ENCODE measurements around the gene FPR3.
A peak's percentile ranks its signal among the peaks of the same experiment; 100 is the strongest.

Gene FPR3

DNA sequence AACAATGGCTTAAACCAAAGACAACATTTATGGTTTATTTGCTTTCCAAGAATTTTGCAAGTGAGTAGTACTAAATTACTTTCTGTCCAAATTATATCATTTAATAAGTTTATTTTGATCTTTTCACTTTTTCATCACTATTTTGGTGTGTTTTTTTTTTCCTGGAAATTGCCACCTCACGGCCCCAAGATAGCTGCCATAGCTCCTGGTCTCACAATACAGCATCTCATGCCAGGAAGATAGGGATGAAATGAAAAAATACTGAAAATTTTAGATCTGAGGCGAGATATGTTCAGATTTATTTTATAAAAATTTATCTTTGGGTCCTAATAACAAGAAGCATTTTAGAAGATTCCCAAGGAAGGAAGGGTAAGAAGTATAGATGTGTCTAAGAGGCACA lies 6.9 kb upstream of the FPR3 start:
- ChIA-PET CTCF (no interaction called here), POLR2A (no interaction called here)
- Histone ChIP-seq H3K4me1 (ENCODE audit: control extremely low read depth in 1 of 4, control insufficient read depth in 4 of 4, insufficient read depth in 4 of 4, low read length in 3 of 4) (peaks cover 0 to 1% (median 0%) of the 10 kb centered on the region in 4 experiments), H3K4me3 (ENCODE audit: control insufficient read depth in 1 of 7, extremely low read depth in 1 of 7, insufficient read depth in 4 of 7, low read depth in 2 of 7, low read length in 6 of 7) (no peak overlapping the region), H3K9me3 (ENCODE audit: control extremely low read depth in 1 of 5, control insufficient read depth in 4 of 5, insufficient read depth in 2 of 5, low read depth in 1 of 5, low read length in 4 of 5) (peaks cover 0 to 2% (median 0%) of the 10 kb centered on the region in 5 experiments), H3K36me3 (ENCODE audit: control insufficient read depth in 4 of 4, insufficient read depth in 4 of 4, low read length in 3 of 4) (no peaks in the 10 kb centered on the region), H3K27me3 (replicated peaks in 2 of 5; ENCODE audit: control insufficient read depth in 4 of 5, insufficient read depth in 5 of 5, low read length in 4 of 5) (peaks cover 0 to 1% (median 0%) of the 10 kb centered on the region in 5 experiments), H3K27ac (ENCODE audit: insufficient read depth in 1 of 2, low read depth in 1 of 2, low read length in 2 of 2, poor library complexity in 1 of 2, severe bottlenecking in 2 of 2) (no peak overlapping the region)
- WGBS (ENCODE audit: insufficient coverage) = no CpG with 5 or more reads among the region's 2 CpGs
- no peak for DNase-seq

DNA sequence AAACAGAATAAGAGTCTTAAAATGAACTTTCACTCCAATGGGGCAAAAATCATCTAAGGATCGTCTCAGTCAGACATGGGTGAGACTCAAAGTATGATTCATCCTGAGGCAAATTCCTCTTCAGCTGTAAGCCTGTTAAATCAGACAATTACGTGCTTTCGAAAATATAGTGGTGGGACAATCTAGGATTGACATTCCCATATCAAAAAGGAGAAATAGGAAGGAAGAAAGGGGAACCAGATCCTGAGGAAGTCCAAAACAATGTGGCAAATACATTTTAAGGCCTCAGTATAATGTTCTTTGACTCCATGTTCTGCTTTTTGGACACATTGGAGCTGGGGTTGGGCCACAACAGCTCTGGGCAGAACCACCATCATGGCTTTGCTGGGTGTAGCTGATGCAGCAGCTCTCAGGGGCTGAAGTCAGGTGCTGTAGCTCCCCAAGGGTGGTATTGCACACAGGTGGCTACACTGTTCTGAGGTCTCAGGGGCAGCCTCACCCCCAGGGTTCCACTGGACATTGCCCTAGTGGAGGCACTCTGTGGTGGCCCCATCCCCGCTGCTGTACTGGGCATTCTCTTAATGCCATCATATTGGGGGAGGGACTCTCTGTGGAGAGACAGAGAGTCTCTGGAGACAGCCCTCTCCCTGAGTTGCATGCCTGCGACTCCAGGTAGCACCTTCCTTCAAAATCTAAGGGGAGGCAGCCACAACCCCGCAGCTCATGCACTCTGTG lies 5.7 kb upstream of the FPR3 start:
- Histone ChIP-seq H3K4me3 (ENCODE audit: control insufficient read depth in 1 of 7, extremely low read depth in 1 of 7, insufficient read depth in 4 of 7, low read depth in 2 of 7, low read length in 6 of 7) (no peak overlapping the region), H3K36me3 (ENCODE audit: control insufficient read depth in 4 of 4, insufficient read depth in 4 of 4, low read length in 3 of 4) (no peaks in the 10 kb centered on the region), H3K9me3 (ENCODE audit: control extremely low read depth in 1 of 5, control insufficient read depth in 4 of 5, insufficient read depth in 2 of 5, low read depth in 1 of 5, low read length in 4 of 5) (peaks cover 0 to 2% (median 0%) of the 10 kb centered on the region in 5 experiments), H3K4me1 (ENCODE audit: control extremely low read depth in 1 of 4, control insufficient read depth in 4 of 4, insufficient read depth in 4 of 4, low read length in 3 of 4) (no peaks in the 10 kb centered on the region), H3K27ac (ENCODE audit: insufficient read depth in 1 of 2, low read depth in 1 of 2, low read length in 2 of 2, poor library complexity in 1 of 2, severe bottlenecking in 2 of 2) (no peak overlapping the region), H3K27me3 (replicated peaks in 2 of 5; ENCODE audit: control insufficient read depth in 4 of 5, insufficient read depth in 5 of 5, low read length in 4 of 5) (no peaks in the 10 kb centered on the region)
- 93% methylated on average over 6 of the region's 6 CpGs for WGBS (ENCODE audit: insufficient coverage)
- CTCF ChIA-PET = interaction anchor here (0.6 kb wide), 1 partner anchor 36 kb away, joined by 3 read pairs; no protein-coding TSS in a partner anchor
- DNase-seq = no peak
- POLR2A ChIA-PET = no interaction called here

- POLR2A ChIA-PET = no interaction called here
- no peaks in the 10 kb centered on the region for H3K4me1 ChIP-seq (ENCODE audit: control extremely low read depth in 1 of 4, control insufficient read depth in 4 of 4, insufficient read depth in 4 of 4, low read length in 3 of 4)
- CTCF ChIA-PET = no interaction called here
- H3K27me3 ChIP-seq (replicated peaks in 2 of 5; ENCODE audit: control insufficient read depth in 4 of 5, insufficient read depth in 5 of 5, low read length in 4 of 5) = peaks cover 0 to 5% (median 0%) of the 10 kb centered on the region in 5 experiments
- no peaks in the 10 kb centered on the region for H3K36me3 ChIP-seq (ENCODE audit: control insufficient read depth in 4 of 4, insufficient read depth in 4 of 4, low read length in 3 of 4)
- 88% methylated on average over 2 of the region's 2 CpGs for WGBS (ENCODE audit: insufficient coverage)
- H3K27ac ChIP-seq (ENCODE audit: insufficient read depth in 1 of 2, low read depth in 1 of 2, low read length in 2 of 2, poor library complexity in 1 of 2, severe bottlenecking in 2 of 2) = no peak overlapping the region
- DNase-seq = no peak
- peaks cover 0 to 2% (median 0%) of the 10 kb centered on the region in 5 experiments for H3K9me3 ChIP-seq (ENCODE audit: control extremely low read depth in 1 of 5, control insufficient read depth in 4 of 5, insufficient read depth in 2 of 5, low read depth in 1 of 5, low read length in 4 of 5)
- H3K4me3 ChIP-seq (ENCODE audit: control insufficient read depth in 1 of 7, extremely low read depth in 1 of 7, insufficient read depth in 4 of 7, low read depth in 2 of 7, low read length in 6 of 7) = no peak overlapping the region
Measured at GRCh38 chr19:51792932-51793331, 2.0 kb upstream of the FPR3 start.

- H3K27me3 ChIP-seq (replicated peaks in 2 of 5; ENCODE audit: control insufficient read depth in 4 of 5, insufficient read depth in 5 of 5, low read length in 4 of 5) = peaks cover 0 to 5% (median 0%) of the 10 kb centered on the region in 5 experiments
- ChIA-PET CTCF (no interaction called here), POLR2A (no interaction called here)
- no peak overlapping the region for H3K27ac ChIP-seq (ENCODE audit: insufficient read depth in 1 of 2, low read depth in 1 of 2, low read length in 2 of 2, poor library complexity in 1 of 2, severe bottlenecking in 2 of 2)
- DNase-seq = no peak
- H3K4me1 ChIP-seq (ENCODE audit: control extremely low read depth in 1 of 4, control insufficient read depth in 4 of 4, insufficient read depth in 4 of 4, low read length in 3 of 4) = peaks cover 0 to 1% (median 0%) of the 10 kb centered on the region in 4 experiments
- 100% methylated on average over 2 of the region's 2 CpGs for WGBS (ENCODE audit: insufficient coverage)
- H3K9me3 ChIP-seq (ENCODE audit: control extremely low read depth in 1 of 5, control insufficient read depth in 4 of 5, insufficient read depth in 2 of 5, low read depth in 1 of 5, low read length in 4 of 5) = peaks cover 0 to 5% (median 0%) of the 10 kb centered on the region in 5 experiments
- H3K36me3 ChIP-seq (ENCODE audit: control insufficient read depth in 4 of 4, insufficient read depth in 4 of 4, low read length in 3 of 4) = no peaks in the 10 kb centered on the region
- no peak overlapping the region for H3K4me3 ChIP-seq (ENCODE audit: control insufficient read depth in 1 of 7, extremely low read depth in 1 of 7, insufficient read depth in 4 of 7, low read depth in 2 of 7, low read length in 6 of 7)
Measured at GRCh38 chr19:51793994-51794393, 963 bp upstream of the FPR3 start.

DNA sequence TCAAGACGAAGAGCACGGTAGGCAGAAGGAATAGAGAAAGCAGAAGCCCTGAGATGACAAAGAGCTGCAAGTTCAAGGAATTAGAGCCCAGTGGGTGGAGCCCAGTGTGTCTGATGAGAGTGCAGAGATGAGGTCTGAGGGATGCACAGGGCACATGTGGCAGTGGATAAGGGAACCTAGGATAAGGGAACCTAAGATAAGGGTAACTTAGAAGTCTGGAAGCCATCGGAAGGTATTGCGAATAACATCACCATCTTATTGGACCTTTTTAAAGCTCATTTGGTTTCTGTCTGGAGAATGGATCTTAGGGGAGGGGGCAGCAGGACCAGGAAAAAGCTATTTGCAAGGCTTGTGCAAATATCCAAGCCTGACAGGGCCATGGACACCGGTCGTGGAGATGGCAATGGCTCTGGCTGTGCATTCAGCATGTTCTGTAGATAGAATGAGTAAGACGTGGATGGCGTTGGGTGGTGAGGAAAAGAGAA lies 1.3 kb downstream of the FPR3 start:
- Histone ChIP-seq H3K4me3 (ENCODE audit: control insufficient read depth in 1 of 7, extremely low read depth in 1 of 7, insufficient read depth in 4 of 7, low read depth in 2 of 7, low read length in 6 of 7) (no peak overlapping the region), H3K27ac (ENCODE audit: insufficient read depth in 1 of 2, low read depth in 1 of 2, low read length in 2 of 2, poor library complexity in 1 of 2, severe bottlenecking in 2 of 2) (peak overlapping the region in 1 of 2 experiments; percentile 56), H3K27me3 (replicated peaks in 2 of 5; ENCODE audit: control insufficient read depth in 4 of 5, insufficient read depth in 5 of 5, low read length in 4 of 5) (peaks cover 0 to 5% (median 0%) of the 10 kb centered on the region in 5 experiments), H3K36me3 (ENCODE audit: control insufficient read depth in 4 of 4, insufficient read depth in 4 of 4, low read length in 3 of 4) (no peaks in the 10 kb centered on the region), H3K9me3 (ENCODE audit: control extremely low read depth in 1 of 5, control insufficient read depth in 4 of 5, insufficient read depth in 2 of 5, low read depth in 1 of 5, low read length in 4 of 5) (peaks cover 0 to 7% (median 0%) of the 10 kb centered on the region in 5 experiments), H3K4me1 (ENCODE audit: control extremely low read depth in 1 of 4, control insufficient read depth in 4 of 4, insufficient read depth in 4 of 4, low read length in 3 of 4) (peaks cover 0 to 9% (median under 1%) of the 10 kb centered on the region in 4 experiments)
- CTCF ChIA-PET = interaction anchor here (0.5 to 1.7 kb wide), 2 partner anchors 18 to 1633 kb away, joined by 4 to 5 read pairs; no protein-coding TSS in a partner anchor
- POLR2A ChIA-PET = no interaction called here
- peak in 2 of 3 donors; percentile 33 to 61 for DNase-seq
- WGBS (ENCODE audit: insufficient coverage) = 85% methylated on average over 6 of the region's 8 CpGs

DNA sequence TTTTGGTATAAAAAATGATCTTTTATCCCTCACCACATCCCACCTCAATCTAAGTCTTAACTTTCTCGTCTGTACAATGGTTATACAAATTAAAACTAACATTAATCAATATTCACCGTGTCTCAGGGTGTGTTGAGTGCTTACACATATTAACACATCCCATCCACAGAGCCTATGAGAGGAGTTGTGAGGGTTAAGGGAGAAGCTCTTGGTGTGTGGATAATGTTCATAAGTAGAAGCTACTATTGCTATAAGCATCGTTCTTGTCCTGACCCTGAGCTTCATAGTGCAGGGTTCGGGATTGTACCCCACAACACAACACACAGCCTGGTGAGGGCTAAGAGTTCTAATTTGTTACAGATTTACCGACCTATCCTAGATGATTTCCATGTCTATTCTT lies 2.5 kb downstream of the FPR3 start:
- no peak for DNase-seq
- Histone ChIP-seq H3K4me1 (ENCODE audit: control extremely low read depth in 1 of 4, control insufficient read depth in 4 of 4, insufficient read depth in 4 of 4, low read length in 3 of 4) (peaks cover 0 to 9% (median under 1%) of the 10 kb centered on the region in 4 experiments), H3K27me3 (replicated peaks in 2 of 5; ENCODE audit: control insufficient read depth in 4 of 5, insufficient read depth in 5 of 5, low read length in 4 of 5) (peaks cover 0 to 5% (median 0%) of the 10 kb centered on the region in 5 experiments), H3K4me3 (ENCODE audit: control insufficient read depth in 1 of 7, extremely low read depth in 1 of 7, insufficient read depth in 4 of 7, low read depth in 2 of 7, low read length in 6 of 7) (no peak overlapping the region), H3K27ac (ENCODE audit: insufficient read depth in 1 of 2, low read depth in 1 of 2, low read length in 2 of 2, poor library complexity in 1 of 2, severe bottlenecking in 2 of 2) (no peak overlapping the region), H3K36me3 (ENCODE audit: control insufficient read depth in 4 of 4, insufficient read depth in 4 of 4, low read length in 3 of 4) (no peaks in the 10 kb centered on the region), H3K9me3 (ENCODE audit: control extremely low read depth in 1 of 5, control insufficient read depth in 4 of 5, insufficient read depth in 2 of 5, low read depth in 1 of 5, low read length in 4 of 5) (peaks cover 0 to 7% (median 0%) of the 10 kb centered on the region in 5 experiments)
- POLR2A ChIA-PET = no interaction called here
- CTCF ChIA-PET = no interaction called here
- WGBS (ENCODE audit: insufficient coverage) = 100% methylated on average over 2 of the region's 5 CpGs

GRCh38 chr19:51798062-51798461 lies 3.1 kb downstream of the FPR3 start:
- Histone ChIP-seq H3K27ac (ENCODE audit: insufficient read depth in 1 of 2, low read depth in 1 of 2, low read length in 2 of 2, poor library complexity in 1 of 2, severe bottlenecking in 2 of 2) (no peak overlapping the region), H3K9me3 (ENCODE audit: control extremely low read depth in 1 of 5, control insufficient read depth in 4 of 5, insufficient read depth in 2 of 5, low read depth in 1 of 5, low read length in 4 of 5) (peaks cover 0 to 7% (median 0%) of the 10 kb centered on the region in 5 experiments), H3K4me1 (ENCODE audit: control extremely low read depth in 1 of 4, control insufficient read depth in 4 of 4, insufficient read depth in 4 of 4, low read length in 3 of 4) (peaks cover 0 to 9% (median under 1%) of the 10 kb centered on the region in 4 experiments), H3K27me3 (replicated peaks in 2 of 5; ENCODE audit: control insufficient read depth in 4 of 5, insufficient read depth in 5 of 5, low read length in 4 of 5) (peaks cover 0 to 5% (median 0%) of the 10 kb centered on the region in 5 experiments), H3K4me3 (ENCODE audit: control insufficient read depth in 1 of 7, extremely low read depth in 1 of 7, insufficient read depth in 4 of 7, low read depth in 2 of 7, low read length in 6 of 7) (no peak overlapping the region), H3K36me3 (ENCODE audit: control insufficient read depth in 4 of 4, insufficient read depth in 4 of 4, low read length in 3 of 4) (no peaks in the 10 kb centered on the region)
- POLR2A ChIA-PET = no interaction called here
- WGBS (ENCODE audit: insufficient coverage) = no CpG with 5 or more reads among the region's 3 CpGs
- DNase-seq = no peak
- CTCF ChIA-PET = interaction anchor here (1.7 to 2.2 kb wide), 2 partner anchors 14 to 21 kb away, joined by 4 to 8 read pairs; no protein-coding TSS in a partner anchor
